Mucosa of rectum (tissue), 2 donors: Measurements from ENCODE around the gene SIN3B.
"Not testable (repeated sequence)": the region's sequence is repeated elsewhere in the genome, so short reads cannot be mapped to it uniquely, and the experiment has no call there.

ENCODE experiments used
- H3K27ac ChIP-seq, 2 donors: one replicate each; pipeline ENCODE4 v1.7.0; 2013; ENCODE audit warnings: inconsistent platforms in 2 of 2, low read depth in 2 of 2, low read length in 2 of 2
- H3K27me3 ChIP-seq, 2 donors: one replicate each; pipeline ENCODE4 v1.7.0; 2013; ENCODE audit warnings: low read length in 2 of 2; ENCODE audit not compliant: control insufficient read depth in 2 of 2, insufficient read depth in 2 of 2
- H3K36me3 ChIP-seq, 2 donors: one replicate each; pipeline ENCODE4 v1.7.0; 2013; ENCODE audit warnings: low read length in 2 of 2; ENCODE audit not compliant: control insufficient read depth in 2 of 2, insufficient read depth in 2 of 2
- H3K4me1 ChIP-seq, 2 donors: one replicate each; pipeline ENCODE4 v1.7.0; 2013; ENCODE audit warnings: low read length in 2 of 2, mild to moderate bottlenecking in 1 of 2; ENCODE audit not compliant: control insufficient read depth in 2 of 2, insufficient read depth in 2 of 2
- H3K4me3 ChIP-seq, 2 donors: one replicate each; pipeline ENCODE4 v1.7.0; 2013; ENCODE audit warnings: low read length in 2 of 2
- H3K9ac ChIP-seq, 2 donors: one replicate each; pipeline ENCODE4 v1.7.0; 2013; ENCODE audit warnings: low read length in 2 of 2, low read depth in 1 of 2, mild to moderate bottlenecking in 1 of 2
- H3K9me3 ChIP-seq, 2 donors: one replicate each; pipeline ENCODE4 v1.7.0; 2013; ENCODE audit warnings: low read length in 2 of 2; ENCODE audit not compliant: control insufficient read depth in 2 of 2
- donor health status: healthy.
- donor health status: Normal muscosa, but diverticular disease.

SIN3B gene

GRCh38 chr19:16797876-16798275 is 31.3 kb upstream of the SIN3B start:
- Histone ChIP-seq H3K9ac (no peak overlapping the region), H3K4me1 (no peaks in the 10 kb centered on the region), H3K9me3 (no peaks in the 10 kb centered on the region), H3K27ac (no peak overlapping the region), H3K36me3 (no peaks in the 10 kb centered on the region), H3K27me3 (no peaks in the 10 kb centered on the region), H3K4me3 (no peak overlapping the region)

- H3K9me3 ChIP-seq, H3K27me3 ChIP-seq, H3K4me3 ChIP-seq, H3K36me3 ChIP-seq, H3K9ac ChIP-seq, H3K27ac ChIP-seq, H3K4me1 ChIP-seq: not testable (repeated sequence)
Observed at GRCh38 chr19:16798326-16798725, 30.9 kb upstream of the SIN3B start.

- H3K27ac ChIP-seq = no peak overlapping the region
- H3K9me3 ChIP-seq = no peaks in the 10 kb centered on the region
- no peaks in the 10 kb centered on the region for H3K27me3 ChIP-seq
- H3K9ac ChIP-seq = no peak overlapping the region
- no peaks in the 10 kb centered on the region for H3K36me3 ChIP-seq
- no peaks in the 10 kb centered on the region for H3K4me1 ChIP-seq
- no peak overlapping the region for H3K4me3 ChIP-seq
Observed at GRCh38 chr19:16799740-16800139, 29.5 kb upstream of the SIN3B start.

GRCh38 chr19:16801600-16802013 is 27.6 kb upstream of the SIN3B start:
- Histone ChIP-seq H3K36me3 (no peaks in the 10 kb centered on the region), H3K27me3 (no peaks in the 10 kb centered on the region), H3K9me3 (no peaks in the 10 kb centered on the region), H3K27ac (no peak overlapping the region), H3K9ac (no peak overlapping the region), H3K4me3 (no peak overlapping the region), H3K4me1 (no peaks in the 10 kb centered on the region)

GRCh38 chr19:16804176-16804575 is 25.0 kb upstream of the SIN3B start:
- no peaks in the 10 kb centered on the region for H3K9me3 ChIP-seq
- no peaks in the 10 kb centered on the region for H3K27me3 ChIP-seq
- H3K4me3 ChIP-seq = no peak overlapping the region
- H3K27ac ChIP-seq = no peak overlapping the region
- H3K9ac ChIP-seq = no peak overlapping the region
- no peaks in the 10 kb centered on the region for H3K4me1 ChIP-seq
- H3K36me3 ChIP-seq = no peaks in the 10 kb centered on the region

GRCh38 chr19:16807549-16808284 is 21.5 kb upstream of the SIN3B start:
- H3K4me1 ChIP-seq = no peaks in the 10 kb centered on the region
- H3K9ac ChIP-seq = no peak overlapping the region
- no peaks in the 10 kb centered on the region for H3K36me3 ChIP-seq
- no peaks in the 10 kb centered on the region for H3K27me3 ChIP-seq
- no peak overlapping the region for H3K27ac ChIP-seq
- no peaks in the 10 kb centered on the region for H3K9me3 ChIP-seq
- no peak overlapping the region for H3K4me3 ChIP-seq

- no peaks in the 10 kb centered on the region for H3K4me1 ChIP-seq
- no peaks in the 10 kb centered on the region for H3K36me3 ChIP-seq
- no peak overlapping the region for H3K9ac ChIP-seq
- H3K27me3 ChIP-seq = no peaks in the 10 kb centered on the region
- H3K4me3 ChIP-seq = no peak overlapping the region
- no peaks in the 10 kb centered on the region for H3K9me3 ChIP-seq
- no peak overlapping the region for H3K27ac ChIP-seq
Observed at GRCh38 chr19:16814526-16815100, 14.6 kb upstream of the SIN3B start.

GRCh38 chr19:16820056-16820455 is 9.1 kb upstream of the SIN3B start:
- no peak overlapping the region for H3K9ac ChIP-seq
- H3K4me1 ChIP-seq = no peaks in the 10 kb centered on the region
- no peaks in the 10 kb centered on the region for H3K27me3 ChIP-seq
- H3K9me3 ChIP-seq = no peaks in the 10 kb centered on the region
- H3K27ac ChIP-seq = no peak overlapping the region
- H3K36me3 ChIP-seq = no peaks in the 10 kb centered on the region
- no peak overlapping the region for H3K4me3 ChIP-seq

DNA sequence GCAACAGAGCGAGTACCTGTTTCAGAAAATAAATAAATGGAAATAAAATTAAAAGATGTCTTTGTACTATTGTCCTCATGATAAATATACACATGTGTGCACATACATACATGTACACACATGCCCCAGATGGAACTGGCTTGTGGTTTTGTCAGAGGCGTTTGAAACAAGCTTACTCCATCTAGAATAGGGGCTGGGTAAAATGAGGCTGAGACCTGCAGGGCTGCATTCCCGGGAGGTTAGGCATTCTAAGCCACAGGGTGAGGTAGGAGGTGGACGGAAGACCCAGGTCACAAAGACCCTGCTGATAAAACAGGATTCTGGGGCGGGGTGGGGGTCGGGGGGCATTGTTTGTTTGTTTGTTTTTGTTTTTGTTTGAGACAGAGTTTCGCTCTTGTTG is 8.1 kb upstream of the SIN3B start:
- Histone ChIP-seq H3K27me3 (no peaks in the 10 kb centered on the region), H3K36me3 (no peaks in the 10 kb centered on the region), H3K4me3 (no peak overlapping the region), H3K4me1 (no peaks in the 10 kb centered on the region), H3K9ac (no peak overlapping the region), H3K27ac (no peak overlapping the region), H3K9me3 (no peaks in the 10 kb centered on the region)

- Histone ChIP-seq H3K9ac (no peak overlapping the region), H3K4me1 (no peaks in the 10 kb centered on the region), H3K27ac (no peak overlapping the region), H3K4me3 (no peak overlapping the region), H3K27me3 (no peaks in the 10 kb centered on the region), H3K36me3 (no peaks in the 10 kb centered on the region), H3K9me3 (no peaks in the 10 kb centered on the region)
Observed at GRCh38 chr19:16822648-16823047, 6.5 kb upstream of the SIN3B start.
